A673 (cell line): Measurements from ENCODE around the gene AGER. TPM values are rescaled to one million over a fixed set of nuclear protein-coding genes. Genes with fewer than 3 reads are reported as not detected.
"Not testable (repeated sequence)": the region's sequence is repeated elsewhere in the genome, so short reads cannot be mapped to it uniquely, and the experiment has no call there.

Experiments
- BruUV-seq: library from RNA; stranded (reverse); fragments of 400-500 nt; replicated peaks from 2 replicates; lab custom pipeline; 2021; lab: Mats Ljungman, UMichigan
- CTCF ChIA-PET: fragments of 300-600 bp; sonication (Branson Sonifier 250); formaldehyde crosslinking; loops from one replicate; lab custom pipeline; 2022; ENCODE audit warnings: antibody characterized with exemption; lab: Charles Lee
- POLR2A ChIA-PET: fragments of 300-600 bp; sonication (Branson Sonifier 250); formaldehyde crosslinking; loops from one replicate; lab custom pipeline; 2022; ENCODE audit warnings: antibody characterized with exemption; ENCODE audit not compliant: low non-redundant PET; lab: Charles Lee
- DNase-seq: peaks from one replicate; pipeline ENCODE4 v3.0.0-alpha.2; 2015; ENCODE audit warnings: low spot score
- H3K27ac ChIP-seq: fragments of 200-600 bp; sonication (generic); 2 replicates; pipeline ENCODE4 v1.5.1; 2016; ENCODE audit warnings: mixed run types, low read depth, mild to moderate bottlenecking, mixed read lengths, antibody characterized with exemption, low read length; ENCODE audit not compliant: poor library complexity, severe bottlenecking
- H3K27me3 ChIP-seq: fragments of 200-600 bp; sonication (generic); replicated peaks from 2 replicates; pipeline ENCODE4 v1.6.1; 2017; ENCODE audit warnings: mixed run types, low read depth, mild to moderate bottlenecking, mixed read lengths, antibody characterized with exemption, low read length; ENCODE audit not compliant: insufficient read depth, poor library complexity
- H3K36me3 ChIP-seq: fragments of 200-600 bp; sonication (generic); 2 replicates; pipeline ENCODE4 v1.6.1; 2016; ENCODE audit warnings: mixed run types, mild to moderate bottlenecking, mixed read lengths, antibody characterized with exemption, low read length; ENCODE audit not compliant: insufficient read depth, poor library complexity, severe bottlenecking
- H3K4me1 ChIP-seq: fragments of 200-600 bp; sonication (generic); 2 replicates; pipeline ENCODE4 v1.6.1; 2017; ENCODE audit warnings: mixed run types, mild to moderate bottlenecking, mixed read lengths, antibody characterized with exemption, low read length; ENCODE audit not compliant: insufficient read depth, poor library complexity, severe bottlenecking
- H3K4me3 ChIP-seq: fragments of 200-600 bp; sonication (generic); 2 replicates; pipeline ENCODE4 v1.5.1; 2016; ENCODE audit warnings: low read depth, mixed run types, mild to moderate bottlenecking, mixed read lengths, low read length; ENCODE audit not compliant: poor library complexity, severe bottlenecking
- H3K9me3 ChIP-seq: fragments of 200-600 bp; sonication (generic); 2 replicates; pipeline ENCODE4 v1.6.1; 2016; ENCODE audit warnings: mixed run types, low read depth, mild to moderate bottlenecking, mixed read lengths, antibody characterized with exemption, low read length; ENCODE audit not compliant: poor library complexity, severe bottlenecking
- CTCF ChIP-seq: fragments of 300-800, 200-600 bp; sonication (generic); conservative IDR thresholded peaks from 2 replicates; pipeline ENCODE4 v1.5.1; 2017; ENCODE audit warnings: low read depth, mild to moderate bottlenecking, antibody characterized with exemption, low read length, moderate library complexity, mixed read lengths
- EZH2 ChIP-seq: fragments of 200-600 bp; sonication (generic); IDR thresholded peaks from 2 replicates; pipeline ENCODE4 v1.6.1; 2017; ENCODE audit warnings: borderline replicate concordance, low read depth, mild to moderate bottlenecking, mixed read lengths, antibody characterized with exemption, low read length; ENCODE audit not compliant: poor library complexity, severe bottlenecking
- intact Hi-C: fragments of 100-400 bp; cut with micrococcal nuclease; formaldehyde crosslinking; loops from one replicate; pipeline ENCODE4 v1.10.0; 2022; ENCODE audit not compliant: unreplicated experiment
- total RNA-seq: library from RNA; stranded (reverse); gene quantifications from 2 replicates; pipeline ENCODE4 v1.2.3, GENCODE V29; 2021

Gene AGER
- total RNA-seq, 1 experiment from 2014 or later = 13.3 TPM

DNA sequence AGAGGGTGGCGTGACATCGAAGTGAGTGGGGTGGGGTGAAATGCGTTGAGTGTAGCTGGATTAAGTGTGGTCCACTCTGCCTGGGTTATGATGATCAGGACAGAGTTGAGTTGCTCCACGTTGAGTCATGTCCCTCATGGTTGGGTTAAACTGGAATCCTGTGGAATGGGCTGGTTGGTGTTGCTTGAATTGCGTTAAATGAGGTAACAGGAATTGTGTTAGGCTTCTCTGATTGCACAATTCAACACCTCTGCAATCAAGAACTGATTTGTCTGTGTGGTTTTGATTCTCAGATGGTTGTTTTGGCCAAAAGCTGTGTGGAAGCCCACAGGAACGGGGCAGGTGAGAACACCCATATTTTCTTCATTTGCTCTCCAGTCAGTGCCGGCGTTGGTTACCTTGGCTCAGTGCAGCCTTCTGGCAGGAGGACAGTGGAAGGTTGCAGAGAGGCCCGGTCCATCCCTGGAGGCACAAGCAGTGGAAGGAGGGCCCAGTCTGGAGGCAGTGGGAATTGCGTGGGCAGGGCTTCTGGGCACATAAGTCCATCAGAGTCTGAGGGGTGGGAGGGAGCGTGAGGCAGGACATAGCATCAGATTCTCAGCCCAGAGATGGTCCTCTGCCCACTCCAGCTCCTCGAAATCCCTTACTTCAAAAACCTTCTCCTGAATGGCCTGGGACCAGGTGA is 28.2 kb upstream of the AGER start:
- Histone ChIP-seq H3K9me3 (no peaks in the 10 kb centered on the region), H3K4me3 (no peak overlapping the region), H3K27ac (no peak overlapping the region), H3K27me3 (no peaks in the 10 kb centered on the region), H3K36me3 (no peaks in the 10 kb centered on the region), H3K4me1 (no peaks in the 10 kb centered on the region)
- CTCF ChIA-PET = no interaction called here
- POLR2A ChIA-PET = no interaction called here
- no TSS peak for BruUV-seq
- intact Hi-C loops = no loop called here
- DNase-seq = no peak
- TF ChIP-seq EZH2 (no peak), CTCF (no peak)

DNA sequence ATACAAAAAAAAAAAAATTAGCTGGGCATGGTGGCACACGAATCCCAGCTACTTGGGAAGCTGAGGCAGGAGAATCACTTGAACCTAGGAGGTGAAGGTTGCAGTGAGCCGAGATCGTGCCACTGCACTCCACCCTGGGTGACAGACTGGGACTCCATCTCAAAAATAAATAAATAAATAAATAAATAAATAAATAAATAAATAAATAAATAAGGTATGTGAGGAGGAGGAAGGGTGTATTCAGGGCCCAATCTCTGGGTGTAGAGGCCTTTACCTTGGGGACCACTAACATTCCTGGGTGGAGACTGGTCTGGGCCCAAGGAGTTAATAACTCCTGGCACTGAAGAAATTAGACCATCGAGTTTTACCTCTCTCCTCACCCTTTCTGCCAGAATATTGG is 27.4 kb upstream of the AGER start:
- BruUV-seq, H3K9me3 ChIP-seq, CTCF ChIA-PET, POLR2A ChIA-PET, H3K27ac ChIP-seq, H3K4me3 ChIP-seq, H3K4me1 ChIP-seq, intact Hi-C loops, H3K36me3 ChIP-seq, H3K27me3 ChIP-seq, DNase-seq: not testable (repeated sequence)

GRCh38 chr6:32210191-32210601 is 26.1 kb upstream of the AGER start:
- Histone ChIP-seq H3K27ac (no peak overlapping the region), H3K27me3 (no peaks in the 10 kb centered on the region), H3K4me1 (no peaks in the 10 kb centered on the region), H3K36me3 (no peaks in the 10 kb centered on the region), H3K4me3 (no peak overlapping the region), H3K9me3 (no peaks in the 10 kb centered on the region)
- CTCF ChIA-PET = no interaction called here
- no peak for TF ChIP-seq EZH2
- TF ChIP-seq CTCF = no peak
- no TSS peak for BruUV-seq
- POLR2A ChIA-PET = no interaction called here
- intact Hi-C loops = no loop called here
- no peak for DNase-seq

- H3K9me3 ChIP-seq = no peaks in the 10 kb centered on the region
- H3K4me1 ChIP-seq = no peaks in the 10 kb centered on the region
- ChIA-PET CTCF (no interaction called here), POLR2A (no interaction called here)
- no peak overlapping the region for H3K27ac ChIP-seq
- no peak overlapping the region for H3K4me3 ChIP-seq
- BruUV-seq = no TSS peak
- no peak for DNase-seq
- intact Hi-C loops = no loop called here
- TF ChIP-seq EZH2 (no peak), CTCF (no peak)
- H3K36me3 ChIP-seq = no peaks in the 10 kb centered on the region
- H3K27me3 ChIP-seq = no peaks in the 10 kb centered on the region
These were observed 24.9 kb upstream of the AGER start for GRCh38 chr6:32208996-32209395.
